HCT116 (cell line): ENCODE measurements around the gene DPP10. TPM values are rescaled to one million over a fixed set of nuclear protein-coding genes. Genes with fewer than 3 reads are reported as not detected.

Experiments used
- ATAC-seq: fragments of 200-7000 bp; cut with Tn5 transposase; 2 replicates; pipeline ENCODE4 v1.9.1; 2020; ENCODE audit warnings: mild to moderate bottlenecking, moderate library complexity
- BruUV-seq: library from RNA; stranded (reverse); fragments of 400-500 nt; replicated peaks from 2 replicates; lab custom pipeline; 2021; lab: Mats Ljungman, UMichigan
- CTCF ChIA-PET: fragments of 300-600 bp; sonication (Branson Sonifier 250); formaldehyde crosslinking; loops from one replicate; lab custom pipeline; 2021; ENCODE audit warnings: antibody characterized with exemption; lab: Charles Lee
- POLR2A ChIA-PET: fragments of 300-600, 350-600 bp; sonication (Branson Sonifier 250); formaldehyde crosslinking; loops from one replicate; lab custom pipeline; 2021; ENCODE audit warnings: antibody characterized with exemption; lab: Charles Lee
- RAD21 ChIA-PET, 2 experiments: fragments of 300-600 bp; sonication (Branson Sonifier 250); formaldehyde crosslinking; loops; one replicate each; lab custom pipeline; 2023; ENCODE audit warnings: low total read pairs in 2 of 2; ENCODE audit not compliant: uncharacterized antibody in 2 of 2, unreplicated experiment in 2 of 2, low non-redundant PET in 1 of 2; lab: Charles Lee
- DNase-seq: peaks from one replicate; pipeline ENCODE4 v3.0.0-alpha.2; 2010; ENCODE audit warnings: low read depth, low spot score
- H2AFZ ChIP-seq: fragments of 200-600 bp; shearing (Covaris generic), sonication (generic); 2 replicates; pipeline ENCODE4 v1.6.1; 2017; ENCODE audit warnings: low read depth, mixed run types, mixed read lengths, antibody characterized with exemption, low read length; ENCODE audit not compliant: poor library complexity, severe bottlenecking
- H3K27ac ChIP-seq: 2 replicates; pipeline ENCODE4 v1.5.1; 2012; ENCODE audit warnings: low read depth, low read length
- H3K27me3 ChIP-seq: fragments of 200-600 bp; sonication (generic); 2 replicates; pipeline ENCODE4 v1.6.1; 2016; ENCODE audit warnings: mixed run types, low read length, mixed read lengths; ENCODE audit not compliant: insufficient read depth
- H3K36me3 ChIP-seq, 2 experiments: fragments of 200-500 bp in 1 of 2; fragments of 200-600 bp in 1 of 2; sonication (Bioruptor generic) in 1 of 2; sonication (generic) in 1 of 2; 2 replicates each; pipeline versions ENCODE4 v1.5.1 to v1.6.1; 2014 to 2016; ENCODE audit warnings: low read length in 2 of 2, inconsistent platforms in 1 of 2, mixed read lengths in 1 of 2, mixed run types in 1 of 2; ENCODE audit not compliant: insufficient read depth in 2 of 2, control insufficient read depth in 1 of 2
- H3K4me1 ChIP-seq, 2 experiments: fragments of 200-600 bp in 1 of 2; sonication (generic) in 1 of 2; 2 replicates each; pipeline versions ENCODE4 v1.5.1 to v1.6.1; 2012 to 2017; ENCODE audit warnings: low read length in 2 of 2, inconsistent platforms in 1 of 2, mild to moderate bottlenecking in 1 of 2, mixed read lengths in 1 of 2, mixed run types in 1 of 2, moderate library complexity in 1 of 2; ENCODE audit not compliant: insufficient read depth in 2 of 2, control insufficient read depth in 1 of 2
- H3K4me2 ChIP-seq: fragments of 200-600 bp; sonication (generic); 2 replicates; pipeline ENCODE4 v1.6.1; 2017; ENCODE audit warnings: mixed run types, low read length, mixed read lengths
- H3K4me3 ChIP-seq, 2 experiments: fragments of 200-600 bp in 1 of 2; sonication (generic) in 1 of 2; replicated peaks in 1 of 2; 2 replicates each; pipeline ENCODE4 v1.5.1; 2011 to 2016; ENCODE audit warnings: low read length in 2 of 2, control low read depth in 1 of 2, low read depth in 1 of 2, mild to moderate bottlenecking in 1 of 2, mixed read lengths in 1 of 2, mixed run types in 1 of 2
- H3K79me2 ChIP-seq: fragments of 200-600 bp; sonication (generic); 2 replicates; pipeline ENCODE4 v1.6.1; 2017; ENCODE audit warnings: mild to moderate bottlenecking, mixed run types, low read length, moderate library complexity, mixed read lengths; ENCODE audit not compliant: insufficient read depth
- H3K9ac ChIP-seq: fragments of 200-600 bp; sonication (generic); 2 replicates; pipeline ENCODE4 v1.6.1; 2016; ENCODE audit warnings: low read length, mixed read lengths
- H3K9me2 ChIP-seq: fragments of 200-600 bp; sonication (generic), shearing (Covaris generic); 2 replicates; pipeline ENCODE4 v1.6.1; 2017; ENCODE audit warnings: mixed run types, mild to moderate bottlenecking, moderate library complexity; ENCODE audit not compliant: insufficient read depth
- H3K9me3 ChIP-seq, 2 experiments: fragments of 200-500 bp in 1 of 2; fragments of 200-600 bp in 1 of 2; sonication (Bioruptor generic) in 1 of 2; sonication (generic) in 1 of 2; 2 replicates each; pipeline ENCODE4 v1.6.1; 2014 to 2017; ENCODE audit warnings: low read length in 2 of 2, mixed read lengths in 2 of 2, inconsistent platforms in 1 of 2, low read depth in 1 of 2, mild to moderate bottlenecking in 1 of 2, mixed run types in 1 of 2, moderate library complexity in 1 of 2; ENCODE audit not compliant: control insufficient read depth in 1 of 2, insufficient read depth in 1 of 2
- H4K20me1 ChIP-seq: fragments of 200-600 bp; sonication (generic), shearing (Covaris generic); 2 replicates; pipeline ENCODE4 v1.6.1; 2017; ENCODE audit warnings: mixed run types, mild to moderate bottlenecking, moderate library complexity; ENCODE audit not compliant: insufficient read depth
- ATF3 ChIP-seq: IDR thresholded peaks from 2 replicates; pipeline ENCODE4 v1.6.1; 2012
- CBX3 ChIP-seq: IDR thresholded peaks from 2 replicates; pipeline ENCODE4 v1.6.1; 2012; ENCODE audit warnings: low read depth
- CEBPB ChIP-seq: IDR thresholded peaks from 2 replicates; pipeline ENCODE4 v1.6.1; 2012; ENCODE audit warnings: low read depth
- EGR1 ChIP-seq: IDR thresholded peaks from 2 replicates; pipeline ENCODE4 v1.6.1; 2012; ENCODE audit warnings: low read depth
- ELF1 ChIP-seq: IDR thresholded peaks from 2 replicates; pipeline ENCODE4 v1.6.1; 2012; ENCODE audit warnings: low read depth, borderline replicate concordance
- EZH2 ChIP-seq: fragments of 200-600 bp; sonication (generic); IDR thresholded peaks from 2 replicates; pipeline ENCODE4 v1.6.1; 2017; ENCODE audit warnings: antibody characterized with exemption, mixed run types
- EZH2phosphoT487 ChIP-seq: fragments of 200-600 bp; IDR thresholded peaks from 2 replicates; pipeline ENCODE4 v1.6.1; 2018; ENCODE audit warnings: antibody characterized with exemption, borderline replicate concordance
- POLR2A ChIP-seq: IDR thresholded peaks from 2 replicates; pipeline ENCODE4 v1.7.0; 2011; ENCODE audit warnings: borderline replicate concordance; ENCODE audit not compliant: insufficient read depth, insufficient read length; ENCODE audit errors: extremely low read depth
- POLR2AphosphoS5 ChIP-seq: IDR thresholded peaks from 2 replicates; pipeline ENCODE4 v1.6.1; 2011; ENCODE audit warnings: mild to moderate bottlenecking, low read depth, low read length, moderate library complexity
- REST ChIP-seq: IDR thresholded peaks from 2 replicates; pipeline ENCODE4 v1.6.1; 2012; ENCODE audit warnings: low read depth
- SIN3A ChIP-seq: IDR thresholded peaks from 2 replicates; pipeline ENCODE4 v1.6.1; 2012; ENCODE audit warnings: low read depth
- TCF7L2 ChIP-seq: IDR thresholded peaks from 2 replicates; pipeline ENCODE4 v1.7.0; 2011; ENCODE audit warnings: borderline replicate concordance, inconsistent platforms; ENCODE audit not compliant: insufficient read depth, insufficient read length; ENCODE audit errors: extremely low read depth
- ZBTB33 ChIP-seq: IDR thresholded peaks from 2 replicates; pipeline ENCODE4 v1.6.1; 2011; ENCODE audit warnings: mild to moderate bottlenecking, low read length, moderate library complexity; ENCODE audit not compliant: insufficient replicate concordance; ENCODE audit errors: extremely low read depth
- ZFX ChIP-seq: fragments of 450-650 bp; IDR thresholded peaks from 2 replicates; pipeline ENCODE4 v1.6.1; 2017
- ZNF274 ChIP-seq: fragments of 200-500 bp; sonication (Bioruptor generic); IDR thresholded peaks from 2 replicates; pipeline ENCODE4 v1.6.1; 2014; ENCODE audit warnings: mild to moderate bottlenecking, low read depth, low read length, inconsistent platforms
- intact Hi-C: fragments of 100-400 bp; cut with micrococcal nuclease; formaldehyde crosslinking; loops from 2 replicates; pipeline ENCODE4 v1.10.0; 2022
- total RNA-seq: library from RNA; stranded (reverse); gene quantifications from one replicate; pipeline ENCODE4 v1.2.1, GENCODE V29; 2021; ENCODE audit not compliant: unreplicated experiment
- TF ChIP-seq, protein P1 (sequence below), 3 experiments: fragments of 200-600 bp in 1 of 3; sonication (generic) in 1 of 3; IDR thresholded peaks in 2 of 3; conservative IDR thresholded peaks in 1 of 3; 2 replicates each; pipeline ENCODE4 v1.5.1; 2012 to 2017; ENCODE audit warnings: low read depth in 2 of 3, low read length in 2 of 3, antibody characterized with exemption in 1 of 3, borderline replicate concordance in 1 of 3, control low read depth in 1 of 3, mild to moderate bottlenecking in 1 of 3, mixed read lengths in 1 of 3, mixed run types in 1 of 3, moderate library complexity in 1 of 3; ENCODE audit not compliant: insufficient read depth in 1 of 3

The DPP10 gene
- total RNA-seq, 1 experiment from 2014 or later: not detected

DNA sequence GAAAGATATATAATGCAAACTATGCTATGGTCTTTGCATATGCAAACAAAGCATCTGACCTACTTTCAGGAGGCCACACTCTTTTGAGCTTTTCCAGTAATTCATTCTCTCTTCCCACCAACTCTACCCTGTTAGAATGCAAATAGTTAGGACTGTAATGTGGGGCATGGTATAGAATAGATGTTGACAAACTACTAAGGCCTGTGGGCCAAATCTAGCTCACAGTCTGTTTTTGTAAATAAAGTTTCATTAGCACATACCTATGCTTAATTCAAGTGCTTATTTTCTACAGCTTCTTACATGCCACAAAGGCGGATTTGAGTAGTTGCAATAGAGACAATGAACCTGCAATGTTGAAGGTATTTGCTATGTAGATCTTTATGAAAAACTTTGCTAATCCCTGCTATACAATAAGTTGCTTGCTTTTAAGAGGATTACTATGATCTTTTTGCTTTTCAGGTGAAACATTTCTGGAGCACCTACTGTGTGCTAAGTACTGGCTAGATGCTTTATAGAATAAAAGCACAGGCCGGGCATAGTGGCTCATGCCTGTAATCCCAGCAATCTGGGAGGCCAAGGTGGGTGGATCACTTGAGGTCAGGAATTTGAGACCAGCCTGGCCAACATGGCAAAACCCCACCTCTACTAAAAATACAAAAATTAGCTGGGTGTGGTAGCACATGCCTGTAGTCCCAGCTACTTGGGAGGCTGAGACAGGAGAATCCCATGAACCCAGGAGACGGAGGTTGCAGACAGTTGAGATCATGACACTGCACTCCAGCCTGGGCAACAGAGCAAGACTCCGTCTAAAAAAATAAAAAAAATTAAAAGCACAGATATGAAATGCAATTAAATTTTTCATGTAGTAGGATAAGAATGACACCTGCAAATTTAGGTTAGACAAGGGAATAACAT, 267.8 kb downstream of the DPP10 start:
- H3K27me3 ChIP-seq: no peaks in the 10 kb centered on the region
- H3K9me3 ChIP-seq: no peaks in the 10 kb centered on the region
- no peak overlapping the region for H3K9ac ChIP-seq
- H4K20me1 ChIP-seq: no peaks in the 10 kb centered on the region
- no peaks in the 10 kb centered on the region for H3K9me2 ChIP-seq
- no peak overlapping the region for H3K4me3 ChIP-seq
- H3K4me1 ChIP-seq: no peaks in the 10 kb centered on the region
- ChIA-PET RAD21 (no interaction called here), POLR2A (no interaction called here), CTCF (no interaction called here)
- ATAC-seq (no peak), DNase-seq (no peak)
- TF ChIP-seq POLR2A (no peak), CBX3 (no peak), EZH2phosphoT487 (no peak), SIN3A (no peak), ELF1 (no peak), ZNF274 (no peak), POLR2AphosphoS5 (no peak), ATF3 (no peak), CEBPB (no peak), TCF7L2 (no peak), EGR1 (no peak), ZBTB33 (no peak), REST (no peak), EZH2 (no peak), ZFX (no peak)
- TF ChIP-seq, protein P1, sequence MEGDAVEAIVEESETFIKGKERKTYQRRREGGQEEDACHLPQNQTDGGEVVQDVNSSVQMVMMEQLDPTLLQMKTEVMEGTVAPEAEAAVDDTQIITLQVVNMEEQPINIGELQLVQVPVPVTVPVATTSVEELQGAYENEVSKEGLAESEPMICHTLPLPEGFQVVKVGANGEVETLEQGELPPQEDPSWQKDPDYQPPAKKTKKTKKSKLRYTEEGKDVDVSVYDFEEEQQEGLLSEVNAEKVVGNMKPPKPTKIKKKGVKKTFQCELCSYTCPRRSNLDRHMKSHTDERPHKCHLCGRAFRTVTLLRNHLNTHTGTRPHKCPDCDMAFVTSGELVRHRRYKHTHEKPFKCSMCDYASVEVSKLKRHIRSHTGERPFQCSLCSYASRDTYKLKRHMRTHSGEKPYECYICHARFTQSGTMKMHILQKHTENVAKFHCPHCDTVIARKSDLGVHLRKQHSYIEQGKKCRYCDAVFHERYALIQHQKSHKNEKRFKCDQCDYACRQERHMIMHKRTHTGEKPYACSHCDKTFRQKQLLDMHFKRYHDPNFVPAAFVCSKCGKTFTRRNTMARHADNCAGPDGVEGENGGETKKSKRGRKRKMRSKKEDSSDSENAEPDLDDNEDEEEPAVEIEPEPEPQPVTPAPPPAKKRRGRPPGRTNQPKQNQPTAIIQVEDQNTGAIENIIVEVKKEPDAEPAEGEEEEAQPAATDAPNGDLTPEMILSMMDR (IDR thresholded peaks at IDR 0.05 in 2 of 3, conservative IDR thresholded peaks at IDR 0.05 in 1 of 3; ENCODE audit: borderline replicate concordance in 1 of 3, insufficient read depth in 1 of 3, low read depth in 2 of 3, low read length in 2 of 3): no peak
- no peak overlapping the region for H3K27ac ChIP-seq
- no peaks in the 10 kb centered on the region for H3K36me3 ChIP-seq
- H3K4me2 ChIP-seq: no peak overlapping the region
- H3K79me2 ChIP-seq: no peaks in the 10 kb centered on the region
- no peak overlapping the region for H2AFZ ChIP-seq
- BruUV-seq: no TSS peak
- intact Hi-C loops: no loop called here
